ENCODE results near the gene ARMH1. TPM values are rescaled to one million over a fixed set of nuclear protein-coding genes. Genes with fewer than 3 reads are reported as not detected.
A peak's percentile ranks its signal among the peaks of the same experiment; 100 is the strongest.

The ARMH1 gene
- total RNA-seq, 1 donor from 2014 or later = 15.0 TPM

DNA sequence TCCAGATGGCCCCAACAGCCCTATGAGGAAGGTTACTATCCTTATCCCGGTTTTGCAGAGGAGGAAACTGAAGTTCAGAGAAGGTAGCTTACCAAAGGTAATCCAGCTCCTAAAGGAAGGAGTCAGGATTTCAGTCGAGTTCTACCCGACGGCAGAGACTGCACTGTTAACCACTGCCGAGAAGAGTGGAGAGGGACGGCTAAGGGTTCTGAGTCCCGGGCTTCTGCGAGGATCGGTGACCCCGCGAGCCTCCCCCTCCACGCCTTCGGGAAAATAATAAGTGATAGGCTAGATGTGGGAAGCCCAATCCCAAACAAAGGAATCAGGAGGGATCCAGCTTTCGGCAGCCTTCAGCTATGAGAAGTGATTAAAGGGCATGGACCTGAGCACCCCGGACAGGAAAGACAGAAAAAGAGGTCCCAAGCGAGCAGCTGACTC lies 820 bp upstream of the ARMH1 start:
- TF ChIP-seq, protein P1, sequence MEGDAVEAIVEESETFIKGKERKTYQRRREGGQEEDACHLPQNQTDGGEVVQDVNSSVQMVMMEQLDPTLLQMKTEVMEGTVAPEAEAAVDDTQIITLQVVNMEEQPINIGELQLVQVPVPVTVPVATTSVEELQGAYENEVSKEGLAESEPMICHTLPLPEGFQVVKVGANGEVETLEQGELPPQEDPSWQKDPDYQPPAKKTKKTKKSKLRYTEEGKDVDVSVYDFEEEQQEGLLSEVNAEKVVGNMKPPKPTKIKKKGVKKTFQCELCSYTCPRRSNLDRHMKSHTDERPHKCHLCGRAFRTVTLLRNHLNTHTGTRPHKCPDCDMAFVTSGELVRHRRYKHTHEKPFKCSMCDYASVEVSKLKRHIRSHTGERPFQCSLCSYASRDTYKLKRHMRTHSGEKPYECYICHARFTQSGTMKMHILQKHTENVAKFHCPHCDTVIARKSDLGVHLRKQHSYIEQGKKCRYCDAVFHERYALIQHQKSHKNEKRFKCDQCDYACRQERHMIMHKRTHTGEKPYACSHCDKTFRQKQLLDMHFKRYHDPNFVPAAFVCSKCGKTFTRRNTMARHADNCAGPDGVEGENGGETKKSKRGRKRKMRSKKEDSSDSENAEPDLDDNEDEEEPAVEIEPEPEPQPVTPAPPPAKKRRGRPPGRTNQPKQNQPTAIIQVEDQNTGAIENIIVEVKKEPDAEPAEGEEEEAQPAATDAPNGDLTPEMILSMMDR (IDR thresholded peaks at IDR 0.05; ENCODE audit: unreplicated experiment) = no peak
- Mint-ChIP-seq H3K27me3 (no peaks in the 10 kb centered on the region), H3K36me3 (ENCODE audit: insufficient read depth) (peaks cover 2% of the 10 kb centered on the region), H3K9me3 (ENCODE audit: low read depth) (no peaks in the 10 kb centered on the region), H3K27ac (peak overlapping the region; percentile 97), H3K4me1 (ENCODE audit: low read depth) (peaks cover 15% of the 10 kb centered on the region), H3K4me3 (ENCODE audit: low read depth) (peak overlapping the region; percentile 93)
- no peak for DNase-seq (ENCODE audit: low spot score, unreplicated experiment)

DNA sequence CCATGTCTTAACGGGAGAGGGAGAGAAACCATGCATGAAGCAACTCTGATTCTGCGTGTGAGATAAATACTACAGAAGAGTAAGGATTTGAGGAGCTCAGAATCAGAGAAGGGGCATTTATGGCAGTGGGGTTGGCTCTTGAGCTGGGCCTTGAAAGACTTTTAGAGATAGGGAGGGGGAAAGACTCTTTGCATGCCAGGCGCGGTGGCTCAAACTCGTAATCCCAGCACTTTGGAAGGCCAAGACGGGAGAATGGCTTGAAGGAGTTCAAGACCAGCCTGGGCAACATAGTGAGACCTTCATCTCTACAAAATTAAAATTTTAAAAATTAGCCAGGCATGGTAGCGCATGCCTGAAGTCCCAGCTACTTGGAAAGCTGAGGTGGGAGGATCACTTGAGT lies 672 bp downstream of the ARMH1 start:
- no peak overlapping the region for H3K27ac Mint-ChIP-seq
- peaks cover 5% of the 10 kb centered on the region for H3K36me3 Mint-ChIP-seq (ENCODE audit: insufficient read depth)
- no peaks in the 10 kb centered on the region for H3K27me3 Mint-ChIP-seq
- no peak for DNase-seq (ENCODE audit: low spot score, unreplicated experiment)
- peak overlapping the region; percentile 93 for H3K4me3 Mint-ChIP-seq (ENCODE audit: low read depth)
- TF ChIP-seq, protein P1 (IDR thresholded peaks at IDR 0.05; ENCODE audit: unreplicated experiment) = no peak
- peaks cover 15% of the 10 kb centered on the region for H3K4me1 Mint-ChIP-seq (ENCODE audit: low read depth)
- no peaks in the 10 kb centered on the region for H3K9me3 Mint-ChIP-seq (ENCODE audit: low read depth)

DNA sequence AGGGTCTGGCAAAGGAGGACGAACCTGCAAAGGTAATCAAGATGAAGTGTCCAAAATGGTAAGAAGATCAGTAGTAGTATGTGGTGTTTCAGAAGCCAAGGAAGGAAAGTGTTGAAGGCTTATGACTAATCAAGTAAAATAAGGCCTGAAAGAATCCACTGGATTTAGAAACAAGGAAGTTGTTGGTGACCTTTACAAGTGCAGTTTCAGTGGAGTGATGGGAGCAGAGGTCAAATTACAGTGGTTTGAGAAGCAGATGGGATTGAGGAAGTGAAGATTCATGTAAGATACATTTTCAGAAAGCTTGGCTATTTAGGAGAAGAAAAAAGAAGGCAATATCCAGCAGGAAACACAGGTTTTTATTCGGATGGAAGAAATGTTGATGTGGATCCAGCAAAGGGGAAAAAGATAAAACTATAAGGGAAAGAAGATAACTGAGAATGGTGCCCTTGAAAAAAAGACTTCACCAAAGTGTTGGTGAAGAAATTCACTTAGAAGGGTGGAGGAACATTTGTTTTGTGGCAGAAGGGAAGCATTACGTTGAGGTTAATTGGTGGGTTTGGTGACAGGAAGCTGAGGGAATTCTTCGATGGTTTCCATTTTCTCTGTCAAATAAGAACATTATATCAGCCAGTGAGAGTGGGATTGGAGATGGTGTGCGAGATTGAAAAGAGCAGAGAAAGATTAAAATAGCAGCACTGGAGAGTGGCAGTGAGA lies 2.1 kb downstream of the ARMH1 start:
- no peak overlapping the region for H3K27ac Mint-ChIP-seq
- H3K27me3 Mint-ChIP-seq = no peaks in the 10 kb centered on the region
- H3K36me3 Mint-ChIP-seq (ENCODE audit: insufficient read depth) = peaks cover 7% of the 10 kb centered on the region
- H3K9me3 Mint-ChIP-seq (ENCODE audit: low read depth) = no peaks in the 10 kb centered on the region
- no peak for DNase-seq (ENCODE audit: low spot score, unreplicated experiment)
- H3K4me1 Mint-ChIP-seq (ENCODE audit: low read depth) = peaks cover 17% of the 10 kb centered on the region
- no peak overlapping the region for H3K4me3 Mint-ChIP-seq (ENCODE audit: low read depth)
- TF ChIP-seq, protein P1 (IDR thresholded peaks at IDR 0.05; ENCODE audit: unreplicated experiment) = no peak

DNA sequence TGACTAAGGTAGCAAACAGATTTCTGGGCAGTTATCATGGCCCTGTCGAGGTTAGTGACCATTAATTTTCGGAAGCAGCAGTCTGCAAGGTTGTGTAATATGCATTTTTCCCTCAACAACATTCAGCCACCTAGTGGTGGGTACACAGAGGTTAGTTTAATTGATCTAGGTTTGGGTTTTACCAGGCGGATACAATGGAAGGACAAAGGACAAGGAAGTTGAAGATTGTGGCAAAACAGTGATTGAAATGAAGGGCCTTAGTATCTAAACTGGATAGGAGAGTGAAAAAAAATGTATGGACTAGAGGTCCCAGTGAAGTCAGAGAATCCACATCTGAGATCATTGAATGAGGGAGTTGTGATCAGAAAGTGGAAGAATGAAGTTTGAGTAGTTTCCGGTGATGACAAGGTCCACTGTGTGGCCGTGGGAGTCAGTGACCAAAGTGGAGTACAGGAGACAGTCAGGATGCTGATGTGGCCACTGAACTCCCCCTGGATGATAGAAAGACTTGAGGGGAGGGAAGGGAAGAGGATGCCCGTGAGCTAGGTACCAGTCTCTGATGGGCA lies 2.8 kb downstream of the ARMH1 start:
- Mint-ChIP-seq H3K27ac (no peak overlapping the region), H3K4me1 (ENCODE audit: low read depth) (peaks cover 22% of the 10 kb centered on the region), H3K36me3 (ENCODE audit: insufficient read depth) (peaks cover 5% of the 10 kb centered on the region), H3K4me3 (ENCODE audit: low read depth) (no peak overlapping the region), H3K27me3 (no peaks in the 10 kb centered on the region), H3K9me3 (ENCODE audit: low read depth) (no peaks in the 10 kb centered on the region)
- TF ChIP-seq, protein P1 (IDR thresholded peaks at IDR 0.05; ENCODE audit: unreplicated experiment) = peak; percentile 67
- no peak for DNase-seq (ENCODE audit: low spot score, unreplicated experiment)

DNA sequence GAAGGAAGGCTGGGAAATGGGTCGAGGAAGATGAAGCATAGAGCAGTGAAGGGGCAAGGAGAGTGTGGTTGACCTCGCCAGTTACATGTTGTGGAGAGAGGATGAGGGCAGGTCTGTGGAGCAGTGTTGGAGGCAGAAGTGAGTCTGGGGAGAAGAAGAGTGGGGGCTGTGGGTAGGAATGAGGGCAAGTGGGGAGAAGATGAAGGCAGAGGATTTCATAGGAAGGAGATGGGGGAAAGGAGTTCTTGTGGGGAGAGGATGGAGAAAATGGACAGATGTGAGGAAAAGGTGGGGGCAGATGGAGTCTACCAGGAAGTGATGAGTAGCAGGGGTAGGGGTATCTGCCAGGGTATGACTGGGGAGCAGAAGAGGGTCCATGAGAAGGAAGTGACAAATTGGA lies 3.6 kb downstream of the ARMH1 start:
- H3K36me3 Mint-ChIP-seq (ENCODE audit: insufficient read depth) = peaks cover 5% of the 10 kb centered on the region
- DNase-seq (ENCODE audit: low spot score, unreplicated experiment) = no peak
- no peak overlapping the region for H3K27ac Mint-ChIP-seq
- H3K4me3 Mint-ChIP-seq (ENCODE audit: low read depth) = no peak overlapping the region
- TF ChIP-seq, protein P1 (IDR thresholded peaks at IDR 0.05; ENCODE audit: unreplicated experiment) = no peak
- H3K9me3 Mint-ChIP-seq (ENCODE audit: low read depth) = no peaks in the 10 kb centered on the region
- no peaks in the 10 kb centered on the region for H3K27me3 Mint-ChIP-seq
- H3K4me1 Mint-ChIP-seq (ENCODE audit: low read depth) = peaks cover 22% of the 10 kb centered on the region
